ENCODE data around the gene KLRD1.
"Not testable (repeated sequence)": the region's sequence is repeated elsewhere in the genome, so short reads cannot be mapped to it uniquely, and the experiment has no call there.

Gene KLRD1

GRCh38 chr12:10369557-10370415, 62.1 kb downstream of the KLRD1 start:
- DNase-seq = no peak

GRCh38 chr12:10371893-10372535, 64.3 kb downstream of the KLRD1 start:
- DNase-seq = not testable (repeated sequence)

GRCh38 chr12:10372559-10372958, 64.9 kb downstream of the KLRD1 start:
- DNase-seq = no peak

- DNase-seq = no peak
These were observed 67.0 kb downstream of the KLRD1 start for GRCh38 chr12:10374624-10375018.

- DNase-seq = not testable (repeated sequence)
These were observed 71.1 kb downstream of the KLRD1 start for GRCh38 chr12:10378737-10379136.

Data from NCI-H1417 treated with DMSO at 0.1 percent for 48 hours (cell line).